HG02623 (cell line): ENCODE measurements around the gene PTPRR.

Experiments used
- ATAC-seq: cut with Tn5 transposase; IDR thresholded peaks from one replicate; pipeline ENCODE4 v1.9.1; 2021; ENCODE audit warnings: moderate library complexity; ENCODE audit not compliant: unreplicated experiment

Gene PTPRR

DNA sequence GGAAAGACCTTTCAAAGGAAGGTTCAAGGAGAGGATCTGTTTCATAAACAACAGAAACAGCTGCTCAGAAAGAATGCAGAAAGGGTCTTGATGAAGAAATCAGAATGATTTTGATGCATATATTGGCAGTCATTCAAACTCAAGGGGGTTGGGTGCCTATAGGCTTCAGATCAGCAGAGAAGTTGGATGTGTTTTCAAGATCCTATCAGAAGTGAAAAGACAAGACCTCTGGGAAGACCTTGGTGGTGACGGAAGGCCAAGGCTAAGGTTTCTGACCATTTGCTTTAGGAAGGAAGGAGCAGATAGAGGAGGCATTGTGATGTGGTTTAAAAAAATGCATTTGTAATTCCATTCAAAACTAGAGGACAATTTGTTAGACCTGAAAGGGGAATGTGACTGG is 268.1 kb downstream of the PTPRR start:
- no peak for ATAC-seq

DNA sequence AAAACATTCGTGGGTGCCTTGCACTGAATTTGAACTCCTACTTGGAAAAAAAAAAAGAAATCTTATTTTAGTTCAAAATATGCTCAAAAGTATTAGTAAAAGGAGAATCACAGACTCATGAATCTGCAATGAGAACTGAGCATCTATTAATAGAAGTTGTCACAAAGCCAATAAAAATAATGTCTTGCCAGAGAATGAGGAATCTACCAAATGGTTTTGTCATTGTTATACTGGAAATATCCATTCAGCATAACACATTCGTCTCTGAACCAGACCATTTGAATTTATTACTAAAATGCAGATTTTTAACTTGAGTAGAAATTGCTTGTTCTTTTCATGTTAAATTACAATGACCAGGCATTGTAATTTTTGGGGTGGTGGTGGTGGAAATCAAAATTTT is 271.7 kb downstream of the PTPRR start:
- ATAC-seq: no peak

DNA sequence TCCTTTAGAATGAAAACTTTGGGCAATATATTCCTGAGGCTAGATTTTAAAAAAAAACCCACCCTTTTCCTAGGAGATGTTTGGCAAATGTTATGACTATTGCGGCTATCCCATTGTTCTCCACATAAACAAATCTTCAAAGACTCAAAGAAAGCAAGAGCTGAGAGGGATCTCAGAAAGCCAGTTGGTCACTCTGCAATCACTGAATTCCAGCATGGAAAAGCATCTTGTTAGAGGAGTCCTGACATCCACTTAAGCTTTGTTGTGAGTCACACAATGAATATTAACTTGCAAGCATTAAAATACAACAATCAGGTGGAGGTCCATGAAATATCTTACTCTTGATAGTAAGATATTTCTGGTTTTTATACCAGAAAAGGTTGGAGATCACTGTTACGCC is 272.3 kb downstream of the PTPRR start:
- ATAC-seq: no peak

DNA sequence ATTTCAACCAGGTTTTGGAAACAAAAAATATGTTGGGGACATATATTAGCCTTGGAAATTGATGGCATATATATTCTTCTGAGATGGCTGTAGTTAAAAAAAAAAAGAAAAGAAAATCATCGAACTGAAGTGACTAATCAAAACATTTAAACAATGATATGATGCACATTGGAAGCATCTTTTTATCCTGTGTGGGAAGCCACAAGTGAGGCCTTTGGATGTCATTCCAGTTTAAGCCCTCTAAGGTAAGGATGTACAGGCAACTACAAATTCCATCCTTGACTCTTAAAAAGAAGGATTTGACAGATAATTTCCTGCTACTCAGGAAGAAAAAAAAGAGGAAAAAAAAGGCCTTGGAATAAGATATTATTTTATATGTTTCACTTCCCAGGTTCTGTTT is 273.7 kb downstream of the PTPRR start:
- no peak for ATAC-seq

DNA sequence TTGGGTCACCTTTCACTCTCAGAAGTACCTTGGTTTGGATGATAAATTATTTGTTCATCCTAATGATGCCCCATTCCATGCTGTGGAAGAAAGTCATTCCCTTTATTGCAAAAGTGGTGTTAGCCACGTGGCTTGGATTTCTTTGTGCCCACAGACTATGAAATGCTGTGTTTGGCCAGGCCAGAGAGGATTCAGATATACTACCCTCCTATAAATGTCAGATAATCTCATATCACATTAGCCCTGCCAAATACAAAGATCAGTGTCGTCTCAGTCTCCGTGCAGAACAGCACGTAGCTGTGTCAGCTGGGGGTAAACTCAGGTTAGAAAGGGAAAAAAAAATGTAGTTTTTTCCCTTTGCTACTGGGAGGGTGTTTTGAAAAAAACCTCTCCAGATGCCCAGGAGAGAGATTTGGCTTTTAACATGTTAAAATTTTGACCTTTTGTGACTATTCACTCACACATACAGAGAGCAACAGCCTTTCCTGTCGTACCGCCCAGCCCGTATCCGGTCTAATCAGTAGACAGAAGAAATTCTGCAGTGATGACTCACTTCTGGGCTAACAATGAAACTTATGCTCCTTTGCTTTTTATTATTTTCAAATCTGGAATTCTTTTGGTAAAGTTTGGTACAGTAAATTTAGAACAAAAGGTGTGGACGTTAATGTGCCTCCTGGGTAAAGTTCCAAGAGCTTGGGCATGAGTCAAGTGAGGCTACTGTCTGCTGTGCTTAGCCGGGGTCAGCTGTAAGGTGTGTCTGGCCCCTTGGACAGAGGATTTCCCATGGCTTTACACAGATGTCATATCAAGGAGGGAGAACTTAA is 274.8 kb downstream of the PTPRR start:
- no peak for ATAC-seq

DNA sequence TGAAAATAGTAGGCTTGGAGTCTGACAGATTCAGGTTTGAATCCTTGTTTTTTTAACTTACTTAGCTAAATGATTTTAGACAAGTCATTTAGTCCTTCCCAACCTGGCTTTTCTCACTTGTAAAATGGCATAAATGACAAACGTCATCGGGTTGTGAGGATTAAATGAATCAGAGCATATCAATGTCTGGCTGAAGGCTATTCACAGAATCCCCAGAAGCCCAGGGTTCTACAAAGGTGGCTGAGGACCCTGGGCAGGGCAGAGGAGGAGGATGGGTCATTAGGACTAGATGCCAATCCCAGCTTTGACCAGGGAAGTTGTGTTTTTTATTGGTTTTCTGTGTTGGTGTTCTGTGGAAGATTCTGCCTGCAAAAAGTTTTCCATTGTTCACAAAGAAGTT is 275.7 kb downstream of the PTPRR start:
- no peak for ATAC-seq

DNA sequence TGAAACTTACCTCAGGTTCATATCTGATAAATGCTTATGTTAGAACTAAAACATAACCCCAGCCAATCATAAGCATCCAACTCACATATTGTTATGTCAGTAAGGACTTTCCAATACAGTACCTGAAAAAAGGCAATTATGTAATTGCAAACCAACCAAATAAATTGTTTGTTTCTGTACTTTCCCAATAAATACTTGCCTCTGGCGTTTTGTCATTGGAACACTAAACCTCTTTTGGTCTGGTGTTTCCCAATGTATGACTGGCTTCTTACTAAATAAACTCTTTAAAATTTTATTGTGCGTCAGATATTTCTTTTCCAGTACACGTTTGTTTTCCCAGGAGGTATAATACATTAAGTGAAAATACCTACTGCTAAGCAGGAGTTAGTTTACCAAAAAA is 276.6 kb downstream of the PTPRR start:
- no peak for ATAC-seq

DNA sequence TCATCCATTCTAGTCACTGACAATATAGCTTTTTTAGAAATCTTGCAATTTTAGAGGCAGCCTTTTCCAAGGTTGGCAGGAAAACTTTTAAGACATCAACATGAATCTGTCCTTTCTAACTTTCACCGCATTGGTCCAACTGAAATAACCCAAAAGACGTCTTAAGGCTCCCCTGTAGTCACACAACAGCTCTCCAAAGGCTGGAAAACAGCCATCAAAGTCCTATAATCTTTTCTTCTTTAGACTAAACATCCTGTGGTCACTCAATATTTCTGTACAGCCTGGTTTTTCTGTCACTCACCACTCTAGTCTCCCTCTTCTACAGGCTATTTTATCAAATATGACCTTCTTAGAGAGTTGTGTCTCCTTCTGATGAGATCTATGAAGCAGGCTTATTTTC is 278.8 kb downstream of the PTPRR start:
- ATAC-seq: no peak

DNA sequence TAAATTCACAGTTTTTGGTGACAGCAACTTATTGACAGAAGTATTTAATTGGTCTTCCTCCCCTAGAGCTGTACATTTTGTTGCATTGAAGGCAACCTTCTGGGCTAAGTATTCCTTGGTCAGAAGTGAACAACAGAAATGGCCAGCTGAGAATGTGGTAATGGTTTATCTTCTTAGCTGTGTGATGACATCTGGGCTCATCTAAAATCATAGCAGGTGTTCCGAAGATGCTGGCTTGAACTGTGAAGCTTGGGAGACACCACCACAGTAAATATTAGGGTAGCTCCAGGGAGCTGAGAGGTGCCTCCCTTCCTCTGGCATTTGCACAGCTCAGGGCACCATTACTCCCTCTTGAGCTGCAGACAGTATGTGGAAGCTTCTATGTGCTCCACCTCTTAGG is 279.6 kb downstream of the PTPRR start:
- no peak for ATAC-seq

DNA sequence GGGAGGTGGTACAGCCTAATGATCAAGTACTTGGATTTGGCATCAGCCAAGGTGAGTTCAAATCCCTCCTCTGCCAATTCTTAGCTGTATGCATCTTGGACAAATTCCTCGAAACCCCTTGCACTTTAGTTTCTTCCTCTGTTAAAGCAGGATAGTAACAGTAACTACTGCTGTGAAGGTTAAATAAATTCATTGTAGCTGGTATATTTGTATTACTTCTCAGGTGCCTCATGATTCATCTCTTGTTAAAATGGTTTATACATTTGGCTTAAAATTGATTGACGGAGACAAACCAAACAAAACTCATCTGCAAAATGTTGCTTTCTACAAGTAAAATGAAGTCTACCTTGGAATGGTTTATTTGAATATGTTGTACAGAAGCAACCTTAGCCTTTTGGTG is 281.0 kb downstream of the PTPRR start:
- no peak for ATAC-seq

DNA sequence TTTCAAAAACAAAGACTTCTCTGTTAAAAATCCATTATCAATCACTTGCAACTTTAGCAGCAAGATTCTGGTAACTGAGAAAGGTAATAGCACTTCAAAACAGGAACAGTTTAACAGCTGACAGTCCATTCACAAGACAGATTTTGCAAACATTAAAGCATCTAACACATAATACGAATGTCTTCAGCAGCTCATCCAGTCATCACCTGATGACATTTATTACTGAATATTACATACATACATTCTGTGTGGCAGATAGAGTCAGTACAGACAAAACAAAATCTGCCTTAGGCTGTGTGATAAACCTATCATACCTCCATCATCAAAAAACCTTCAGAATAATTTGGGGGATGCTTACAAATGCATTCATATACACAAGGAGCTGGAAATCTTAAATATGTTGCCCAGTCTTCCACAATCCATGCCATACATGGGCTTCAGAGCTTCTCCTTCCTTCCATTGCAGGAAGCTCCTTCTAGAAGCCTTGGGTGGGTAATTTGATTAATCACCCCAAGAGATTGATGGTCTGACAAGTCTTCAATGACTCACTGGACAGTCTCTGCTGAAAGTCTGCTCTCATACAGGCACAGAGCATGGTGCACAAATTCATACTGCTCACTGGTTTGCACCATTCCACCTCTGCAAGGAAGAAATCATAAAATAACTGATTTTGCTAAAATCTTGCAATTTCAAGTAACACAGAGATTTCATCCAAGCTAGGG is 281.7 kb downstream of the PTPRR start:
- no peak for ATAC-seq

DNA sequence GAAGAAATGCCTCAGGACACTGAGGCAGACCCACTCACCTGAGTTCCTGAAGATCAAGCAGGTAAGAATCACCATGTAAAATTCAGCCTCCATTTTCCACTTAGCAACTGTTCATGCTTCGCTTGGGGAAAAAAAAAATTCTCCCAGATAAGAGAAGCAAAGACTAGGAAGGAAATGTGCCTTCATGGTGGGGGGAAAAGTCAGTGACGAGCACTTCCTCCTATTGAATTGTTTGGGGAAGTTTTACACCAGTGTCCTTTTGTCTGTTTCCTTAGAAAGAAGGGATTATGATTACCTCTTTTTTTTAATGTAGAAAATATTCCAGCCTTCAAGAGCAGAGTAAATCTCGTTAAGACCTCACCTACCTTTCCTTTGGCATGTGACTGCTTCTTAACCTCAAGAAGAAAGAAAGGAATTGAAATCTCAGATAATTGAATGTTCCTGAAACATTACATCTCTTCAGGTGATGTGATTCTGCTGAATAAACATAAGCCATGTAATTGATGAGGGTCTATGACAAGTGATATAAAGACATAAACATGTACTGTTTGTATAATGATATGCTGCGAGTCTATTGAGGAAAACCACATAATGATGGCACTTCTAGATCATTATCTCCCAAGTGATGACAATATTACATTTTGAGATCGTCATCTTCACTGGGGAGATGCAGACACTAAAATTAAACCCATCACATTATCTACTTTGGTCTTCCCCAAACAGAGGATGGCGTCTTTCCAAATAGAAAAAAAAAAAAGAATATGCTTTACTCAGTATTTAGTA is 283.0 kb downstream of the PTPRR start, which contains the start of gene PTPRB:
Gene PTPRB, minus strand, starts transcription at position 127 of the 783 bp plus-strand sequence. Its CDS starts 34 bp downstream, at position 93.
- ATAC-seq: no peak

DNA sequence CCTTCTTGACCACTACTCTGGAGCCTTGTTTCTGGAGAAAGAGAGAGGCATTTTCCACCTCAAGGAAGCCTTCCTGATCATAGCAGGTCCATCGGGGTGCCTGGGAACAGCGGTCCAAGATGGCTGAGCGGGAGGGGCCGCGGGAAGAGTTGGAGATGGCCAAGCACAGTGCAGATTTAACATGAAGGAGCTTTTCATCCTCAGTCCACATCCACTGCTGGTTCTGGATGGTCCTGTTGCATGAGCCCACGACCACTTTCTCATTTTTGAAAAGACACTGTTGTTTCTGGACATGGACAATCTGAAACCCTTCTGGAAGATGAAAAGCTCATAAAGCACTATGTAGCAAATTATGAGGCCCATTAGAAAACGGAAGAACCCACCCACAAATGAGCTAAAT is 284.8 kb downstream of the PTPRR start:
- ATAC-seq: no peak

DNA sequence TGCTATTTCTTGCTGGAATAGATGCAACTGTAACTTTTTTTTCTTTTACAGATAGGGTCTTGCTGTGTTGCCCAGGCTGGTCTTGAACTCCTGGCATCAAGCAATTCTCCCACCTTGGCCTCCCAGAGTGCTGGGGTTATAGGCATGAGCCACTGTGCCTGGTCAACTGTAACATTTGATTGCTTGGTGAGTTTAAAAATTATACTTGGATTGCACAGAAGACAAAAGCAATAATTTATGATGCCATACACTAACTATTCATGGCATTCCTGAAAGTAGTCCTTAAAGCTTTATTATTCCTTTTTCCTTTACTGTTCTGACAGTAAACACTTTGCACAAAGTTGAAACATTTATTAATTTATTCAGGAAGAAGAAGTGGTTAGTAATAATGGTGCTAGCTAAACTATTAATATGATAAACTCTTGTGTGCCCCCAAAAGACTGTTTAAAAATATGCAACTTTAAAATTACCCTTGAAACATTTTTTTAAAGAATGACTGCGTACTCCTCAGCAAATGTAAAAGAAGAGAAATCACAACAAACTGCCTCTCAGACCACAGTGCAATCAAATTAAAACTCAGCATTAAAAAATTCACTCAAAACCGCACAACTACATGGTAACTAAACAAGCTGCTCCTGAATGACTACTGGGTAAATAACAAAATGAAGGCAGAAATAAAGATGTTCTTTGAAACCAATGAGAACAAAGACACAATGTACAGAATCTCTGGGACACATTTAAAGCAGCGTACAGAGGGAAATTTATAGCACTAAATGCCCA is 291.6 kb downstream of the PTPRR start:
- no peak for ATAC-seq

DNA sequence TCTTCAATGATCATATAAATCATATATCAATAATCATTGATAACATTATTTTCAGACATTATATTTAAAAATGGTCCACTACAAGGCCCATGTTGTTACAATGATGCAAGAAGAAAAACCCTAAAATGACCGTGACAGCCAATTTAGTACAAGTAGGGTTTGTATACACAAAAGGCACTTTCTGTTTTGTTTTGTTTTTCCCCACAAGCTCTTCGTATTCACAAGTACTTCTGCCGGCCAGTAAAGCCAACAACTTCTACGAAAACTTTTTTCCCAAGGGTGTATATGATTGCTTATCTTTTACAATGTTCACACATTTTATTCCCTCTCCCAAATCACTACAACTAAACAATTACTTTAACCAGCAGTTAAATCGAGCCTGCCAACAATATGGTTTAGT is 292.9 kb downstream of the PTPRR start:
- ATAC-seq: no peak

DNA sequence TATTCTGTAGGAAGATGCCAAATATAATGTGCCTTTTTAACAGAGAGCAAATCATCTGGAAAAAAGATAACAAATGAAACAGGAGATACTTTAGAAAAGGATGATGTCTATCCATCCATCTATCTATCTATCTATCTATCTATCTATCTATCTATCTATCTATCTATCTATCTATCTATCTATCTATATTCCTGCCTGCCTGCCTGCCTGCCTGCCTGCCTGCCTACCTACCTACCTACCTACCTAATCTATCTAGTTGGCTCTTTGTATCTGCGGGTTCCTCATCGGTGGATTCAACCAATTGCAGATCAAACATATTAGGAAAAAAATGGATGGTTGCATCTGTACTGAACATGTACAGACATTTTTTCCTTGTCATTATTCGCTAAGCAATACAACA is 294.4 kb downstream of the PTPRR start:
- ATAC-seq: no peak

DNA sequence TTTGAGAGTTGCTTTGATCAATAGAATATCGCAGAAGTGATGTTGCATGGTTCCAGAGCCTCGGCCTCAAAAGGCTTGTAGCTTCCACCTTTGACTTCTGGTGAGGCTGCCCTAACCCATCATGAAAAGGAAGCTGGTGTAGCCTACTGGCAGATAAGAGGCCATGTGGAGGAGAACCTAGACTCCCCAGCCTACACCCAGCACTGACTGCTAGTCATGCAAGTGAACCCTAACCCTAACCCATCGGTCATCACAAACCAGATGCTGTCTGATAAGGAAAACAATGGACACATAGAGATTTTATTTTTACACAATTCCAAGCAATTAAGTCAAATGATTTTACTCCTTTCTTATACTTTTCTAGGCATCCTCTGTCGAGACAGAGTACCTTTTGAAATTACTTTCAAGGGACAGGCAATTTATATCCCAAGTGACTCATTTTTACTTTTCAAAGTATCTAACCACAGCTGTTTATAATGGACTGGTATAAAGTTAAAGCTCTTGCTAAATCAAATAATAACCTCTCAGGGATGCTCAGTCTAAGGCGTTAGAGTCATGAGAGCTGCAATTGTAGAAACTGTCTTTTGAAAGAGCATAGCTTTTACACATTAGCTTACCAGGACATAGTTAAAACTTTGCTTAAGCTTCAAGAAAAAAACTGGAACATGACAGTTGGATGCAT is 300.9 kb downstream of the PTPRR start:
- ATAC-seq: no peak

DNA sequence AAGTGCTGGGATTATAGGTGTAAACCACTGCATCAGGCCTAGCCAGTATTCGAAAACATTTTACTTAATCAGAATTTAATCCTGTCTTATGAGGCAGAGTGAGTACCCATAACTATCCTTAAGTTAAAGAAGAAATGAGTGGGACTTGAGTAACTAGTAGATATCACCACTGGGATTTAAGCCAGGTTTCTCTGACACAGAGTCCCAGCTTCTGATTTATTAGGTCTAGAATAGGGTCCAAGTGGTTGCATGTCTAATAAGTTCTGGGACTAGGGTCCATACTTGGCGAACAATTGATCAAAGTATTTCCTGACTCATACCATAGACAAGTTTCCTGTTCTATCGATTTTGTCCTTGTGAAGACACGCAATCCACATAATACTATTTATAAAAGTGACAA is 302.2 kb downstream of the PTPRR start:
- no peak for ATAC-seq

DNA sequence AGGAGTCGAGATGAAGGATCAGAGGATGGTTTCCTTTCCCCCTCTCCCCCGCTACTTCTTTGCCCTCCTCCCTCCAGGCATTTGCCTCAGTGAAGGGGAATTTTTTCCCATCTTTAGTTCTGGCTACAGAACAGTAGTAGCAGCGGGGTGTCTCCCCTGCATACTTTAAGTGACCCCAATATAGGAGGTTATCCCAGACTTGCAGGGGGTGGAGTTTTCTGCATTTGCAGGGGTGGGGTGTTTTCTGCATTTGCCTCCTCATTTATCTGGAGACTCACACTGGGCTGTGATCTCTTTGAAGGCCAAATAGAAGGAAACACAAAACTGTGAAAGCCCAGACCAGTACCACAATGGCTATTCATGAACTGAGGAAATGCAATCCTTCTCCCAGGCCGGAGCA is 303.1 kb downstream of the PTPRR start:
- no peak for ATAC-seq

DNA sequence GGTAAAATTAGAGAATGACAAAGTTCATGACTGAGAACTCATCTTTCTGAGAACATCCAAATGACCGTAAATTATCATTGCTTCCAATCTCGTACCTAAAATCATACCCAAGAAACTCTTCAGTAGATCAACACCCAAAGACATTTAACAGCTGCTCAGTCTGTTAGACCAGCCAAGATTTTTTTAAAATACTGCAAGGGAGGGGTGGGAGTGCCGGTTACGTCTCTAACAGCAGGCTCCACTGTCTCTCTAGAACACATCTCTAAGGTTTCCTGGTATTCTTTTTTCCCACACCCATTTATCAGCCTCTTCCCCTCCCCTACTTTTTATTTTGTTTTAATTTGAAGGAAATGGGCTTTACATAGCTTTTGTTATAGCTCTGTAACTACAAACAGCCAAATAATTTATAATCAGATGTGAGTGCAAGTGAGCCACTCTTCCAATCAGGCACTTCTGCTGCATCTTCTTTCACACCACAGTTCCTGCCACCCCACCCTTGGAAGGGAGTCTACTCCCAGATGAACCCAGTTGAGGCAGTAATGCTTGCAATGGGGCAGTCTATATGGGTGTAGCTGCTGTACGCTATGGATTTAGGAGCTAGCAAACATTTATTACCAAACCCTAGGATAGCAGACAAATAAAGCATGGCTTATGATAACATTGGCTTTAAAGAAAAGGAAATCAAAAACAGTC is 305.2 kb downstream of the PTPRR start:
- ATAC-seq: no peak
